ENCODE data around the gene RAB8B. TPM values are rescaled to one million over a fixed set of nuclear protein-coding genes. Genes with fewer than 3 reads are reported as not detected.

The RAB8B gene
- total and polyA plus RNA-seq, 7 donors, result 2.5 to 18.1 (median 5.4) TPM

DNA sequence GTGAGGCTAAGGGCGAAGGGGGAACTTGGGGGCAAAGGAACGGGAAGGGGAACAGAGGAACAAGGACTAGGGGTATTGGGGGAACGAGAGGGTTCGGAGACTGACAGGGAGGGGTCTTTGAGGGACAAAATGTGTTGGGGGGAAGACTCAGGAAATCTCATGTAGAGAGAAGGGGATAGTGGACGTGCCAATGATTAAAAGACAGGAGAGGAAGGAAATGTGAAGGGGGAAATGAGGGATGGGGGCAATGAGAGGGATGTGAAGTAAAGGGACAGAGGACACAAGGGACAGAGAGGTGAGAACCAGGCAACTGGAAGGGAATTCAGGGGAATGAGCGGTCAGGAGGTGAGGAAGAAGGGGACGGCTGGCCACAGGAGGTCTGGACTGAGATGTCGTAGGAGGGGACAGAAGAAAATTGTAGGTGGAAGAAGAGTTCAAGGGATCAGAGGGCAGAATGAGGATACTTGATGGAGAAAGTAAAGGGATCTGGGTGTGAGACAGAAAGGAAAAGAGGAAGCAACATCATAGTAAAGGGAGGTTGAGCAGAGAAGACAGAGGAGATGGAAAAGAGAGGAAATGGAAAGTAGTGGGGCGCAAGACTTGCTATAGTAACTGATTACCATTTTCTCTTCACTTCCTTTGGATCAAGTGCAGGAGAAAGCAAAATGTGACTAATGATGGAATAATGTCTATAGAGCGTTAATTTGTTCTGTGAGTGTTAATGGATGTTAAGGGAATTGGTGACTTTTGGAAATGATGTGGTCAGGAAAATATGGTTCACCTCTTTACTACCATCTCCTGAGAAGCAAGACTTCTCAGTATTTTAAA lies 749 bp downstream of the RAB8B start:
- no peaks in the 10 kb centered on the region for H3K36me3 ChIP-seq (ENCODE audit: insufficient read depth in 1 of 2, low read depth in 1 of 2)
- intact Hi-C loops (cut with DNase I), result loop anchor here in 1 of 2 donors (5.0 kb wide), 1 partner anchor 87 kb away; the partner anchor contains the start of gene APH1B
- DNase-seq, result no peak
- peak overlapping the region; percentile 72 for H3K27ac ChIP-seq
- WGBS, 3 donors, result 12 to 15% (median 14%) methylated on average over 10 of the region's 10 CpGs
- ATAC-seq, result peak in 1 of 4 donors; percentile 2
- peaks cover 24% of the 10 kb centered on the region for H3K4me1 ChIP-seq
- H3K27me3 ChIP-seq (ENCODE audit: insufficient read depth in 3 of 3, low read length in 2 of 3), result no peaks in the 10 kb centered on the region
- TF ChIP-seq, protein P1, sequence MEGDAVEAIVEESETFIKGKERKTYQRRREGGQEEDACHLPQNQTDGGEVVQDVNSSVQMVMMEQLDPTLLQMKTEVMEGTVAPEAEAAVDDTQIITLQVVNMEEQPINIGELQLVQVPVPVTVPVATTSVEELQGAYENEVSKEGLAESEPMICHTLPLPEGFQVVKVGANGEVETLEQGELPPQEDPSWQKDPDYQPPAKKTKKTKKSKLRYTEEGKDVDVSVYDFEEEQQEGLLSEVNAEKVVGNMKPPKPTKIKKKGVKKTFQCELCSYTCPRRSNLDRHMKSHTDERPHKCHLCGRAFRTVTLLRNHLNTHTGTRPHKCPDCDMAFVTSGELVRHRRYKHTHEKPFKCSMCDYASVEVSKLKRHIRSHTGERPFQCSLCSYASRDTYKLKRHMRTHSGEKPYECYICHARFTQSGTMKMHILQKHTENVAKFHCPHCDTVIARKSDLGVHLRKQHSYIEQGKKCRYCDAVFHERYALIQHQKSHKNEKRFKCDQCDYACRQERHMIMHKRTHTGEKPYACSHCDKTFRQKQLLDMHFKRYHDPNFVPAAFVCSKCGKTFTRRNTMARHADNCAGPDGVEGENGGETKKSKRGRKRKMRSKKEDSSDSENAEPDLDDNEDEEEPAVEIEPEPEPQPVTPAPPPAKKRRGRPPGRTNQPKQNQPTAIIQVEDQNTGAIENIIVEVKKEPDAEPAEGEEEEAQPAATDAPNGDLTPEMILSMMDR (IDR thresholded peaks at IDR 0.05), result no peak
- no peaks in the 10 kb centered on the region for H3K9me3 ChIP-seq
- peak overlapping the region; percentile 74 for H3K4me3 ChIP-seq

- no peak for DNase-seq
- H3K4me1 ChIP-seq, result peaks cover 26% of the 10 kb centered on the region
- 70 to 79% (median 79%) methylated on average over 3 of the region's 3 CpGs for WGBS, 3 donors
- intact Hi-C loops (cut with DNase I), result loop anchor here in 1 of 2 donors (5.0 kb wide), 1 partner anchor 86 kb away; the partner anchor contains the start of gene APH1B
- no peaks in the 10 kb centered on the region for H3K27me3 ChIP-seq (ENCODE audit: insufficient read depth in 3 of 3, low read length in 2 of 3)
- TF ChIP-seq, protein P1 (IDR thresholded peaks at IDR 0.05), result no peak
- no peak for ATAC-seq
- no peaks in the 10 kb centered on the region for H3K9me3 ChIP-seq
- H3K27ac ChIP-seq, result peak overlapping the region; percentile 42
- peak overlapping the region; percentile 74 for H3K4me3 ChIP-seq
- H3K36me3 ChIP-seq (ENCODE audit: insufficient read depth in 1 of 2, low read depth in 1 of 2), result no peaks in the 10 kb centered on the region
These were observed 1.6 kb downstream of the RAB8B start for GRCh38 chr15:63190769-63191649.

DNA sequence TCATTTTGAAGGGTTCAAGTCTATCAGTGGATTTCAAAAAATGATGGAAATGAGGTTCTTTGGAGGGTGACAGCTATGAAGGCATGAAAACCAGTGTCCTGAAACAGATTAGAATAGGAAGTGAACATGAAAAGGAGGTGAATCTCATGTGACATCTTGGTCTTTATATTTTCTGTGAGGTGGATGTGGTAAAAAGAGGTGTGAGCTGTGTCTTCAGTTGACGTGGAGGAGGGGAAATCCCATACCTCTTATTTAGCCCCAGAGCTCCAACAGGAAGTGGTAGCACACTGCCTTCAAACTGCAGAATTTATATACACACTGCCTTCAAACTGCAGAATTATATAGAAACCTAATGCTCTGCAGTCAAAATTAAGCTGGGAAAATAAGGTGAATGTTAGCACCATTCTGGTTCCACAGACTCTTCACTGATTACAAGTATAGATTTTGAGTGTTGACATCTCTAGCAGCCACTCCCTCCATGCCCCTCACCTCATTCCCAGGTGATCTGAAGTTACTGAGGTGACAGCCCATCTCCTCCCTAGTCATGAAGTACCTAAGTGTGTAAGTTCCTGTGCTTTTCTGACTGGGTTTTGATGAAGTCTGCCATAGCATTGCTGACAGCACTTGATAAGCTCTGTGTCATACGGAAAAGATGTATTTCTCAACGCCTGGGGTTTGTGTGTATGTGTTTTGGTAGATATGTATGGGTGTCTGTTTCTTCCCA lies 2.7 kb downstream of the RAB8B start:
- intact Hi-C loops (cut with DNase I), result loop anchor here in 1 of 2 donors (5.0 kb wide), 1 partner anchor 85 kb away; the partner anchor contains the start of gene APH1B
- 82 to 89% (median 87%) methylated on average over 3 of the region's 3 CpGs for whole genome bisulfite sequencing, 3 donors
- no peak for ATAC-seq

More for the DNA sequence above, 2.7 kb downstream of the RAB8B start:
- Histone ChIP-seq H3K9me3 (no peaks in the 10 kb centered on the region), H3K36me3 (ENCODE audit: insufficient read depth in 1 of 2, low read depth in 1 of 2) (no peaks in the 10 kb centered on the region), H3K27me3 (ENCODE audit: insufficient read depth in 3 of 3, low read length in 2 of 3) (no peaks in the 10 kb centered on the region), H3K4me1 (peaks cover 26% of the 10 kb centered on the region), H3K27ac (no peak overlapping the region), H3K4me3 (no peak overlapping the region)
- TF ChIP-seq, protein P1 (IDR thresholded peaks at IDR 0.05), result no peak
- no peak for DNase-seq

All from psoas muscle (tissue), 8 donors.